HL-60 (cell line): ENCODE results near the gene UHRF2.
A peak's percentile ranks its signal among the peaks of the same experiment; 100 is the strongest.

Source experiments
- GABPA ChIP-seq: IDR thresholded peaks from 2 replicates; pipeline ENCODE4 v1.6.1; 2012; ENCODE audit warnings: low read depth
- POLR2AphosphoS5 ChIP-seq: IDR thresholded peaks from 2 replicates; pipeline ENCODE4 v1.6.1; 2012; ENCODE audit warnings: low read depth
- SPI1 ChIP-seq: IDR thresholded peaks from 2 replicates; pipeline ENCODE4 v1.6.1; 2012; ENCODE audit warnings: low read depth, mild to moderate bottlenecking, borderline replicate concordance
- TF ChIP-seq, protein P1 (sequence below): IDR thresholded peaks from one replicate; pipeline ENCODE4 v1.5.1; 2011; ENCODE audit warnings: low read length, control low read depth, inconsistent platforms; ENCODE audit not compliant: insufficient read depth
- TF ChIP-seq, protein P2 (sequence below): IDR thresholded peaks from 2 replicates; pipeline ENCODE4 v1.6.1; 2012; ENCODE audit warnings: low read depth; ENCODE audit not compliant: insufficient replicate concordance

DNA sequence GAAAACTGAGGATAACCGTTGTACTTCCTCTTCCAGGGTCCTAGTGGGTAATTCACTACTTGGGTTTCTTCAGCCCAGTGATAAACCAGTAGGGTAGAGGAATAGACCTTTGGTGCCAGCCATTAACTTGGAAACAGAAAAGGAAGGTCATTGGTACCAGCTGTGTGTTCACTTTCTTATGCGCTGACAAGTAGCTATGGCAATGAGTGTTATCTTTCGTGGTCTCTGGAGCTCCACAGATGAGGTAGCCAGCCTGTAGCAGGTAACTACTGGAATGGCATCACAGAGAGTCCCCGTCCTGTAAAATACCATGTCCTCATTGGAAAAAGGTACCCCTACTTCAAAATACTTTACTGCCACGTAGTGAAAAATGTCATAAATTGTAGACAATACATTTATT, 2.3 kb downstream of the UHRF2 start:
- TF ChIP-seq SPI1 (no peak), GABPA (no peak), POLR2AphosphoS5 (no peak)
- TF ChIP-seq, protein P1, sequence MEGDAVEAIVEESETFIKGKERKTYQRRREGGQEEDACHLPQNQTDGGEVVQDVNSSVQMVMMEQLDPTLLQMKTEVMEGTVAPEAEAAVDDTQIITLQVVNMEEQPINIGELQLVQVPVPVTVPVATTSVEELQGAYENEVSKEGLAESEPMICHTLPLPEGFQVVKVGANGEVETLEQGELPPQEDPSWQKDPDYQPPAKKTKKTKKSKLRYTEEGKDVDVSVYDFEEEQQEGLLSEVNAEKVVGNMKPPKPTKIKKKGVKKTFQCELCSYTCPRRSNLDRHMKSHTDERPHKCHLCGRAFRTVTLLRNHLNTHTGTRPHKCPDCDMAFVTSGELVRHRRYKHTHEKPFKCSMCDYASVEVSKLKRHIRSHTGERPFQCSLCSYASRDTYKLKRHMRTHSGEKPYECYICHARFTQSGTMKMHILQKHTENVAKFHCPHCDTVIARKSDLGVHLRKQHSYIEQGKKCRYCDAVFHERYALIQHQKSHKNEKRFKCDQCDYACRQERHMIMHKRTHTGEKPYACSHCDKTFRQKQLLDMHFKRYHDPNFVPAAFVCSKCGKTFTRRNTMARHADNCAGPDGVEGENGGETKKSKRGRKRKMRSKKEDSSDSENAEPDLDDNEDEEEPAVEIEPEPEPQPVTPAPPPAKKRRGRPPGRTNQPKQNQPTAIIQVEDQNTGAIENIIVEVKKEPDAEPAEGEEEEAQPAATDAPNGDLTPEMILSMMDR, result no peak
- TF ChIP-seq, protein P2, sequence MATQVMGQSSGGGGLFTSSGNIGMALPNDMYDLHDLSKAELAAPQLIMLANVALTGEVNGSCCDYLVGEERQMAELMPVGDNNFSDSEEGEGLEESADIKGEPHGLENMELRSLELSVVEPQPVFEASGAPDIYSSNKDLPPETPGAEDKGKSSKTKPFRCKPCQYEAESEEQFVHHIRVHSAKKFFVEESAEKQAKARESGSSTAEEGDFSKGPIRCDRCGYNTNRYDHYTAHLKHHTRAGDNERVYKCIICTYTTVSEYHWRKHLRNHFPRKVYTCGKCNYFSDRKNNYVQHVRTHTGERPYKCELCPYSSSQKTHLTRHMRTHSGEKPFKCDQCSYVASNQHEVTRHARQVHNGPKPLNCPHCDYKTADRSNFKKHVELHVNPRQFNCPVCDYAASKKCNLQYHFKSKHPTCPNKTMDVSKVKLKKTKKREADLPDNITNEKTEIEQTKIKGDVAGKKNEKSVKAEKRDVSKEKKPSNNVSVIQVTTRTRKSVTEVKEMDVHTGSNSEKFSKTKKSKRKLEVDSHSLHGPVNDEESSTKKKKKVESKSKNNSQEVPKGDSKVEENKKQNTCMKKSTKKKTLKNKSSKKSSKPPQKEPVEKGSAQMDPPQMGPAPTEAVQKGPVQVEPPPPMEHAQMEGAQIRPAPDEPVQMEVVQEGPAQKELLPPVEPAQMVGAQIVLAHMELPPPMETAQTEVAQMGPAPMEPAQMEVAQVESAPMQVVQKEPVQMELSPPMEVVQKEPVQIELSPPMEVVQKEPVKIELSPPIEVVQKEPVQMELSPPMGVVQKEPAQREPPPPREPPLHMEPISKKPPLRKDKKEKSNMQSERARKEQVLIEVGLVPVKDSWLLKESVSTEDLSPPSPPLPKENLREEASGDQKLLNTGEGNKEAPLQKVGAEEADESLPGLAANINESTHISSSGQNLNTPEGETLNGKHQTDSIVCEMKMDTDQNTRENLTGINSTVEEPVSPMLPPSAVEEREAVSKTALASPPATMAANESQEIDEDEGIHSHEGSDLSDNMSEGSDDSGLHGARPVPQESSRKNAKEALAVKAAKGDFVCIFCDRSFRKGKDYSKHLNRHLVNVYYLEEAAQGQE, result peak; percentile 5
